GM12891 (cell line): Measurements from ENCODE around the gene ASIC4.

Experiments used
- DNase-seq: peaks from one replicate; pipeline ENCODE4 v3.0.0; 2011; ENCODE audit warnings: low spot score; ENCODE audit not compliant: insufficient read length
- FAIRE-seq: peaks from 2 replicates; lab custom pipeline; 2011; peaks lifted over from hg19 to GRCh38; lab: Jason Lieb, UNC
- PAX5 ChIP-seq: IDR thresholded peaks from 2 replicates; pipeline ENCODE4 v1.6.1; 2011; ENCODE audit warnings: low read length, moderate library complexity, mild to moderate bottlenecking; ENCODE audit not compliant: insufficient read depth, severe bottlenecking
- POLR2A ChIP-seq: IDR thresholded peaks from 2 replicates; pipeline ENCODE4 v1.6.1; 2011; ENCODE audit warnings: low read depth, low read length, control low read depth
- POLR2AphosphoS5 ChIP-seq: IDR thresholded peaks from 2 replicates; pipeline ENCODE4 v1.6.1; 2011; ENCODE audit warnings: low read depth, low read length, control low read depth
- POU2F2 ChIP-seq: IDR thresholded peaks from 2 replicates; pipeline ENCODE4 v1.6.1; 2011; ENCODE audit warnings: low read depth, mild to moderate bottlenecking, control low read depth, low read length, moderate library complexity
- SPI1 ChIP-seq: IDR thresholded peaks from 2 replicates; pipeline ENCODE4 v1.6.1; 2011; ENCODE audit warnings: low read depth, low read length, control low read depth
- TAF1 ChIP-seq: IDR thresholded peaks from 2 replicates; pipeline ENCODE4 v1.6.1; 2011; ENCODE audit warnings: low read depth, low read length, control low read depth

Gene ASIC4

DNA sequence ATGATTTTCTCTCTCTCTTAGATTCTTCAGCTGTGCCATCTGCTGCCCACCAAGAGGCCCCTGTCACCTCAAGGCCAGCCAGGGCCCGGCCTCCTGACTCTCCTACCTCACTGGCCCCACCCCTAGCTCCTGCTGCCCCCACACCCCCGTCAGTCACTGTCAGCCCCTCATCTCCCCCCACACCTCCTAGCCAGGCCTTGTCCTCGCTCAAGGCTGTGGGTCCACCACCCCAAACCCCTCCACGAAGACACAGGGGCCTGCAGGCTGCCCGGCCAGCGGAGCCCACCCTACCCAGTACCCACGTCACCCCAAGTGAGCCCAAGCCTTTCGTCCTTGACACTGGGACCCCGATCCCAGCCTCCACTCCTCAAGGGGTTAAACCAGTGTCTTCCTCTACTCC is 25.0 kb upstream of the ASIC4 start:
- FAIRE-seq = no peak
- DNase-seq = no peak
- TF ChIP-seq POLR2A = no peak

DNA sequence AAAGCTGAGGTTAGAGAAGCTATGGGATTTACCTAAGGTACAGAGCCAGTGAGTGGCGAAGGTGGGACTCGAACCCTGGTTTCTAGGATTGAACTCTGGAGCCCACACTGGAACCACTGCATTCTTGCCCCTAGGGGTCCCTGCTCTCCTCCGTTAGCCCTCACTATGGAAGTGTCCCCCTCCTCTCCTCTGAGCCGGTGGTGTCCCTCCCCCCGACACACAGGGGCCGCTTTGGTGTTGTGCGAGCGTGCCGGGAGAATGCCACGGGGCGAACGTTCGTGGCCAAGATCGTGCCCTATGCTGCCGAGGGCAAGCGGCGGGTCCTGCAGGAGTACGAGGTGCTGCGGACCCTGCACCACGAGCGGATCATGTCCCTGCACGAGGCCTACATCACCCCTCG is 24.1 kb upstream of the ASIC4 start:
- DNase-seq = no peak
- no peak for FAIRE-seq
- TF ChIP-seq POLR2AphosphoS5 (no peak), TAF1 (no peak), POLR2A (no peak), POU2F2 (no peak), PAX5 (no peak), SPI1 (no peak)

- FAIRE-seq = no peak
- DNase-seq = no peak
- TF ChIP-seq SPI1 (no peak), PAX5 (no peak), TAF1 (no peak), POU2F2 (no peak), POLR2A (no peak), POLR2AphosphoS5 (no peak)
Observed at GRCh38 chr2:219490600-219491130, 23.6 kb upstream of the ASIC4 start.

DNA sequence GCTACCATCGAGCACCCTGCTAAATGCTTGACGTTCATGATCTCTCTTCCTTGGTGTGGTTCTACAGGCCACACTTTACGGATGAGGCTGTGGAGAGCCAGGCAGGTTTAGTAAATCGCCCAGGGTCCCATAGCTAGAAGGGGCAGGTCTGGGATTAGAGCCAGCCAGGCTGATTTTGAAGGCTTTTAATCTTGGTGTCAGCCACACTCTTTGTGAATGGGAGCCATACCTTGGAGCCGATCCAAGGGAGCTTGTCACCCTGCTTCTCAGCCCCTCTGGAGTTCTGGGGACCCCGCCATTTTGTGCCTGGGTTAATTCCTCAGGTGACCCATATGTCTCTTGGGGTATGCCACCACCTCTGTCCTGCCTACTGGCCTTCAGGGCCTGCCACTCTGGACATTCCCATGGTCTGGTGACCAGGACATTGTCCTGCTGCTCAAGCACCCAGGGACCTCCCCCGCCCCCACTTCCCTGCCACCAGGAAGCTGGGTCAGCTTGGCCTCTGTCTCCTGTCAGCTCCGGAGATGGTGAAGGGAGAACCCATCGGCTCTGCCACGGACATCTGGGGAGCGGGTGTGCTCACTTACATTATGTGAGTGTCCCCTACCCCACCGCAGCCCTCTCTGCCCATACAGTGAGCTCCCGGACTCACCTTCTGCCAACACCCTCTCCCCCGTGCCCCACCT is 22.9 kb upstream of the ASIC4 start:
- no peak for DNase-seq
- no peak for TF ChIP-seq SPI1
- TF ChIP-seq POLR2A = no peak
- no peak for TF ChIP-seq POLR2AphosphoS5
- TF ChIP-seq PAX5 = no peak
- no peak for TF ChIP-seq POU2F2
- TF ChIP-seq TAF1 = no peak
- no peak for FAIRE-seq

GRCh38 chr2:219492575-219492974 is 21.7 kb upstream of the ASIC4 start:
- DNase-seq (no peak), FAIRE-seq (no peak)

GRCh38 chr2:219493086-219493485 is 21.2 kb upstream of the ASIC4 start:
- TF ChIP-seq POLR2A = no peak
- TF ChIP-seq POLR2AphosphoS5 = no peak
- TF ChIP-seq SPI1 = no peak
- TF ChIP-seq TAF1 = no peak
- TF ChIP-seq PAX5 = no peak
- TF ChIP-seq POU2F2 = no peak
- DNase-seq (no peak), FAIRE-seq (no peak)

More at GRCh38 chr2:219492575-219492974, 21.7 kb upstream of the ASIC4 start:
- TF ChIP-seq POLR2AphosphoS5 (no peak), SPI1 (no peak), TAF1 (no peak), POU2F2 (no peak), POLR2A (no peak), PAX5 (no peak)

GRCh38 chr2:219494952-219495530 is 19.2 kb upstream of the ASIC4 start:
- DNase-seq (no peak), FAIRE-seq (no peak)
- TF ChIP-seq POU2F2 (no peak), SPI1 (no peak), TAF1 (no peak), POLR2AphosphoS5 (no peak), POLR2A (no peak)

GRCh38 chr2:219495531-219496122 is 18.7 kb upstream of the ASIC4 start:
- DNase-seq (peak; percentile 80), FAIRE-seq (peak; percentile 52)
- TF ChIP-seq POLR2A (no peak), PAX5 (no peak), TAF1 (no peak), SPI1 (no peak), POLR2AphosphoS5 (no peak), POU2F2 (no peak)

DNA sequence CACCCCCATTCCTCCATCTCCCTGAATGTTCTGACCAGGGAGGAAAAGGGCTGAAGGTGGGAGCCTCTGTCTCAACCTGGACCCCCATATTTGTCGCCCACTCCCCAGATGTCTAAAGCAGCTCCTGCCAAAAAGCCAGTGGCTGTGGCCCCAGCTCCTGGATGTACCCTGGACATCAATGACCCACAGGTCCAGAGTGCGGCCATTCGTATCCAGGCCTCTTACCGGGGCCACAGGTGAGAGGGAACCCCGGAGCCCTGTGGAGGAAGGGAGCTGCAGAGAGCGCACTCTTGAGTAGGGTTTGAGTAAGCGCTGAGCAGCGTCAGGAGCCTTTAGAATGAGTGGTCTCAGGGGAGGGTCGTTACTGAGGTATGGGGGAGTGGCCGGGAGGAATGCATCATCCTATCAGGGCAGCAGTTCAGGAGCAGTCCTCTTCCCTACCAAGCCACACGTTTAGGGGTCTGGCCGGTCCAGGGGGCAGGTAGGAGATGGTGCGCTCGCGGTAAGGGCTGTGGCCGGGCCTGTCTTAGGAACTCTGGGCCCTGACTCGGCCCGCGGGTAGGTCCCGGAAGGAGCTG is 17.9 kb upstream of the ASIC4 start:
- TF ChIP-seq TAF1 (no peak), PAX5 (no peak), POU2F2 (no peak), POLR2AphosphoS5 (no peak), POLR2A (no peak), SPI1 (no peak)
- FAIRE-seq = no peak
- DNase-seq = no peak
